Subcutaneous adipose tissue (tissue), 4 donors: ENCODE results near the gene KCNK15. TPM values are rescaled to one million over a fixed set of nuclear protein-coding genes. Genes with fewer than 3 reads are reported as not detected.

Source experiments
- CTCF ChIP-seq: fragments of 450-650 bp; IDR thresholded peaks from one replicate; pipeline ENCODE4 v1.5.1; 2016; ENCODE audit warnings: low read depth, mild to moderate bottlenecking, control low read depth, antibody characterized with exemption, moderate library complexity
- total RNA-seq, 4 donors: library from RNA; depleted of rRNA; stranded (reverse); fragments of >200 nt; gene quantifications; one replicate each; pipeline ENCODE4 v1.1.0, GENCODE V29; 2016

The KCNK15 gene
- total RNA-seq, 4 donors from 2014 or later, result 1.3 to 4.5 (median 2.6) TPM

- no peak for TF ChIP-seq CTCF
These were observed 505 bp upstream of the KCNK15 start for GRCh38 chr20:44745122-44745597.

DNA sequence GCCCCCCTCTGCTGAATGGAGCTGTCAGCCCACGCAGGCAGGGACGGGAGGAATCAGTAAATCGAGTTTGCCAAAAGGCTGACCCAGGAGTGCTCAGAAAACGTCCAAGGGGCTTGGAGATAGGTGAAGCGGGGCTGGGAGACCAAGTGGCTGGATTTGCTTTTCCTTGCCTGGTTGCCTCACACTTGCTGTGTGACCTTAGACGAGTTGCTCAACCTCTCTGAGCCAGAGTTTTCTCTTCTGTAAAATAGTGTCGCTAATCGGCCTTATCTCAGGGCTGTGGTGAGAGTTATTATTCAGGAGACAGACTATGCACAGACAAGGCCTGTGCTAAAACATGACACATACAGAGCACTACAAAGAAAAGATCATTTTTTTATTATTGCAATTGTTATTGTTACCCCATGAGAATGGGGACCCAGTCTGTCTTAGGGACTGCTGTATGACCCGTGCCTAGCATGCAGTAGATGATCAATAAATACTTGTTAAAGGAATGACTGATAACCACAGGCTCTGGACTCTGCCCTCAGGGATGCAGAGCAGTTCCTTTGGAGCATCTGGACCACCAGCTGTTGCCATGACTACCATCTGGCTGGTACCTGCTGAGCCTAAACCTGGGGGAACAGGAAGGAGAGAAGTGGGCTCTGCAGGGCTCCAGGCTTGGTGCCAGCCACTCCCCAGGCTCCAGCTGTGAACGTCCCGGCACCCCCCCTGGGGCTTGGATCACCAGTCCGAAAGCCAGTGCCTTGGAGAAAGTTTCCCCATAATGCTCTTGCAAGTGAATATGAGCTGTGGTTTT is 901 bp downstream of the KCNK15 start:
- no peak for TF ChIP-seq CTCF

DNA sequence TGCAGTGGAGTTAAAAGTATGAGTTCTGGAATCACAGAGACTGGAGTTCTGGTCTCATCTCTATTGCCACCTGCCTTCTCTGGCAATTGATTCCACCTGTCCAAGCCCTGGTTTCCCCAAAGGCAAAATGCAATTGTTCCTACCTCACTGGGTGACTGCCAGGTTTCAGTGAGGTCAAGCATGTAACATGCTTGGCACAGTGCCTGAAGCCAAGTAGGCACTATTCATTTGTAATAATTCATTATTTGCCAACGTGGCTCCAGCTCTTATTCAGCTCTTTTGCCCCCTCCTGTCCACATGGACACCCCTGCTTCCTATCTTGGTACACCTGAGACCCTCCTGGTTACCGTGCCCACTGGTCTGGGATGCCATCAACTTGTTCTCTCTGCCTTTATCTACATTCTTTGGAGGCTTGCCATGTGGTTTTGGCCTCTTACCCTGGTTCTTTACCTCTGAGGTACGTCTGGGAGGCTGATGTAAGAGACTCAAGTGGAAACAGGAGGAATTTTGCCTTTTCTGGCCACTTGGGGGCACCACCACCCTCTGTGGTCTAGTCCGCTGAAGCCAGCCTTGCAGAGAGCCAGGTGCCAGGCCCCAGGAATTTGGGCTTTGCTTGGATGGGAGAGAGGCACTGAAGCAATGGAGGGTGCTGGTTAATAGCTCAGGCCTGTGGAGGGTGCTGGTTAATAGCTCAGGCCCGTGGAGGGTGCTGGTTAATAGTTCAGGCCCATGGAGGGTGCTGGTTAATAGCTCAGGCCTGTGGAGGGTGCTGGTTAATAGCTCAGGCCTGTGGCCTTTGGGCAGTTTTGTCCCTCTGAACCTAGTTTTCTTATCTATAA is 1.7 kb downstream of the KCNK15 start:
- TF ChIP-seq CTCF, result no peak

DNA sequence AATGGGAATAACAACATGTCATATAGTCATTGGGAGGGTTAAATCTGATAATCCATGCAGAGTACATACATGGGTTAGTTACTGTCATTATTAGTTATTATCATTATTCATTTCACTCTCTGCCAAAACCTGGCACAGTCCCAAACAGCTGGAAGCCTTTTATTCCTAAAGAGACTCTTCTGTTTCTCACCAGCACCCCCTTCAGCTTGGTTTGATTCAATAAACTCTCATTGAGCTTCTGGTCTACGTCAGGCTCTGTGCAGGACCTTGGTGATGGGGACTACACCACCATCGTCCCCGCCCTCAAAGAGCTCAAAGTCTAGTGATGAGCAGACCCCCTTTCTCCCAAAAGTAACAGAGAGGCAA is 2.3 kb downstream of the KCNK15 start:
- no peak for TF ChIP-seq CTCF

DNA sequence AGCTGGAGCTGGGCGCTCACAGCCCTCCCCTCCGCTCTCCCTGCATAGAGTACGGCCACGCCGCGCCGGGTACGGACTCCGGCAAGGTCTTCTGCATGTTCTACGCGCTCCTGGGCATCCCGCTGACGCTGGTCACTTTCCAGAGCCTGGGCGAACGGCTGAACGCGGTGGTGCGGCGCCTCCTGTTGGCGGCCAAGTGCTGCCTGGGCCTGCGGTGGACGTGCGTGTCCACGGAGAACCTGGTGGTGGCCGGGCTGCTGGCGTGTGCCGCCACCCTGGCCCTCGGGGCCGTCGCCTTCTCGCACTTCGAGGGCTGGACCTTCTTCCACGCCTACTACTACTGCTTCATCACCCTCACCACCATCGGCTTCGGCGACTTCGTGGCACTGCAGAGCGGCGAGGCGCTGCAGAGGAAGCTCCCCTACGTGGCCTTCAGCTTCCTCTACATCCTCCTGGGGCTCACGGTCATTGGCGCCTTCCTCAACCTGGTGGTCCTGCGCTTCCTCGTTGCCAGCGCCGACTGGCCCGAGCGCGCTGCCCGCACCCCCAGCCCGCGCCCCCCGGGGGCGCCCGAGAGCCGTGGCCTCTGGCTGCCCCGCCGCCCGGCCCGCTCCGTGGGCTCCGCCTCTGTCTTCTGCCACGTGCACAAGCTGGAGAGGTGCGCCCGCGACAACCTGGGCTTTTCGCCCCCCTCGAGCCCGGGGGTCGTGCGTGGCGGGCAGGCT is 4.6 kb downstream of the KCNK15 start:
- no peak for TF ChIP-seq CTCF

DNA sequence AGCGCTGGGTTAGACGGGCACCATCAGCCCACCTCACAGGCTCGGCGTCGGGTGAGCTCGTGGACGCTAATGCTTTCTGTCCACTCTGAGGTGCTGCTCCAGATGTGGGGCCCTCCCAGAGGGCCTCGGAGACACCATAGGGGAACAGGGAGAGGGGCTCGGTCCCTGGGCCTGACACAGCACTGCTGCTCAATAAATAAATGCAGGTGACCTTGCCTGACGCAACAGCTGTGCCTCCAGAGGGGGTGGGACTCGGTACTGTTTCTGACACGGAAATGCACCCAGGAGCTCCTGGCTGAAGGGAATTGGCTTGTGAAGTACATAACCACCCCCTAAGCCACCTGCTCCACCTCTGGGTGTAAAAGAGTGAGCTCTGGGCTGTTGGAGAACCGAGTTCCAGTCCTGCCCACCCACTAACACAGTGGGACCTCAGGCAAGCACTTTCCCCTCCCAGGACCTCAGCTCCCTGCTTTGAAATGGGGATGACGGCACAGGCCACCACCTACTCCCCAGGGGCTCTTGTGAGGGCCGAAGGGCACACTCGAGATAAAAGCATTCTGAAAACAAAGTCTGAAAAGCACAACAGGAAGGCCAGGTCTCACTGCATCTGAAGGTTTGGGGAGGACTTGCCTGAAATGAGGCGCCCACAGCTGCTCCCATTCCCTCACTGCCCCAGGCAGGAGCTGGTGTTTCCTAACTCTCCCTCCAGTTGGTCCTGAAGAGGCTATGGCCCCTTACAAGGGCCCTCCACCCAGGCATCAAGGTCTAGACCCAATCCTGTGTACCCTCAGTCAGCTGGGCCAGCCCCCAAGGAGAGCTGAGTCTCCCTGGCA is 6.7 kb downstream of the KCNK15 start:
- TF ChIP-seq CTCF, result no peak
